HCT116 (cell line): Measurements from ENCODE around the gene RRAD. TPM values are rescaled to one million over a fixed set of nuclear protein-coding genes. Genes with fewer than 3 reads are reported as not detected.

Experiments used
- ATAC-seq: fragments of 200-7000 bp; cut with Tn5 transposase; 2 replicates; pipeline ENCODE4 v1.9.1; 2020; ENCODE audit warnings: mild to moderate bottlenecking, moderate library complexity
- BruUV-seq: library from RNA; stranded (reverse); fragments of 400-500 nt; replicated peaks from 2 replicates; lab custom pipeline; 2021; lab: Mats Ljungman, UMichigan
- CTCF ChIA-PET: fragments of 300-600 bp; sonication (Branson Sonifier 250); formaldehyde crosslinking; loops from one replicate; lab custom pipeline; 2021; ENCODE audit warnings: antibody characterized with exemption; lab: Charles Lee
- POLR2A ChIA-PET: fragments of 300-600, 350-600 bp; sonication (Branson Sonifier 250); formaldehyde crosslinking; loops from one replicate; lab custom pipeline; 2021; ENCODE audit warnings: antibody characterized with exemption; lab: Charles Lee
- RAD21 ChIA-PET, 2 experiments: fragments of 300-600 bp; sonication (Branson Sonifier 250); formaldehyde crosslinking; loops; one replicate each; lab custom pipeline; 2023; ENCODE audit warnings: low total read pairs in 2 of 2; ENCODE audit not compliant: uncharacterized antibody in 2 of 2, unreplicated experiment in 2 of 2, low non-redundant PET in 1 of 2; lab: Charles Lee
- DNase-seq: peaks from one replicate; pipeline ENCODE4 v3.0.0-alpha.2; 2010; ENCODE audit warnings: low read depth, low spot score
- H2AFZ ChIP-seq: fragments of 200-600 bp; shearing (Covaris generic), sonication (generic); 2 replicates; pipeline ENCODE4 v1.6.1; 2017; ENCODE audit warnings: low read depth, mixed run types, mixed read lengths, antibody characterized with exemption, low read length; ENCODE audit not compliant: poor library complexity, severe bottlenecking
- H3K27ac ChIP-seq: 2 replicates; pipeline ENCODE4 v1.5.1; 2012; ENCODE audit warnings: low read depth, low read length
- H3K27me3 ChIP-seq: fragments of 200-600 bp; sonication (generic); 2 replicates; pipeline ENCODE4 v1.6.1; 2016; ENCODE audit warnings: mixed run types, low read length, mixed read lengths; ENCODE audit not compliant: insufficient read depth
- H3K36me3 ChIP-seq, 2 experiments: fragments of 200-500 bp in 1 of 2; fragments of 200-600 bp in 1 of 2; sonication (Bioruptor generic) in 1 of 2; sonication (generic) in 1 of 2; 2 replicates each; pipeline versions ENCODE4 v1.5.1 to v1.6.1; 2014 to 2016; ENCODE audit warnings: low read length in 2 of 2, inconsistent platforms in 1 of 2, mixed read lengths in 1 of 2, mixed run types in 1 of 2; ENCODE audit not compliant: insufficient read depth in 2 of 2, control insufficient read depth in 1 of 2
- H3K4me1 ChIP-seq, 2 experiments: fragments of 200-600 bp in 1 of 2; sonication (generic) in 1 of 2; 2 replicates each; pipeline versions ENCODE4 v1.5.1 to v1.6.1; 2012 to 2017; ENCODE audit warnings: low read length in 2 of 2, inconsistent platforms in 1 of 2, mild to moderate bottlenecking in 1 of 2, mixed read lengths in 1 of 2, mixed run types in 1 of 2, moderate library complexity in 1 of 2; ENCODE audit not compliant: insufficient read depth in 2 of 2, control insufficient read depth in 1 of 2
- H3K4me2 ChIP-seq: fragments of 200-600 bp; sonication (generic); 2 replicates; pipeline ENCODE4 v1.6.1; 2017; ENCODE audit warnings: mixed run types, low read length, mixed read lengths
- H3K4me3 ChIP-seq, 2 experiments: fragments of 200-600 bp in 1 of 2; sonication (generic) in 1 of 2; replicated peaks in 1 of 2; 2 replicates each; pipeline ENCODE4 v1.5.1; 2011 to 2016; ENCODE audit warnings: low read length in 2 of 2, control low read depth in 1 of 2, low read depth in 1 of 2, mild to moderate bottlenecking in 1 of 2, mixed read lengths in 1 of 2, mixed run types in 1 of 2
- H3K79me2 ChIP-seq: fragments of 200-600 bp; sonication (generic); 2 replicates; pipeline ENCODE4 v1.6.1; 2017; ENCODE audit warnings: mild to moderate bottlenecking, mixed run types, low read length, moderate library complexity, mixed read lengths; ENCODE audit not compliant: insufficient read depth
- H3K9ac ChIP-seq: fragments of 200-600 bp; sonication (generic); 2 replicates; pipeline ENCODE4 v1.6.1; 2016; ENCODE audit warnings: low read length, mixed read lengths
- H3K9me2 ChIP-seq: fragments of 200-600 bp; sonication (generic), shearing (Covaris generic); 2 replicates; pipeline ENCODE4 v1.6.1; 2017; ENCODE audit warnings: mixed run types, mild to moderate bottlenecking, moderate library complexity; ENCODE audit not compliant: insufficient read depth
- H3K9me3 ChIP-seq, 2 experiments: fragments of 200-500 bp in 1 of 2; fragments of 200-600 bp in 1 of 2; sonication (Bioruptor generic) in 1 of 2; sonication (generic) in 1 of 2; 2 replicates each; pipeline ENCODE4 v1.6.1; 2014 to 2017; ENCODE audit warnings: low read length in 2 of 2, mixed read lengths in 2 of 2, inconsistent platforms in 1 of 2, low read depth in 1 of 2, mild to moderate bottlenecking in 1 of 2, mixed run types in 1 of 2, moderate library complexity in 1 of 2; ENCODE audit not compliant: control insufficient read depth in 1 of 2, insufficient read depth in 1 of 2
- H4K20me1 ChIP-seq: fragments of 200-600 bp; sonication (generic), shearing (Covaris generic); 2 replicates; pipeline ENCODE4 v1.6.1; 2017; ENCODE audit warnings: mixed run types, mild to moderate bottlenecking, moderate library complexity; ENCODE audit not compliant: insufficient read depth
- ATF3 ChIP-seq: IDR thresholded peaks from 2 replicates; pipeline ENCODE4 v1.6.1; 2012
- CBX3 ChIP-seq: IDR thresholded peaks from 2 replicates; pipeline ENCODE4 v1.6.1; 2012; ENCODE audit warnings: low read depth
- CEBPB ChIP-seq: IDR thresholded peaks from 2 replicates; pipeline ENCODE4 v1.6.1; 2012; ENCODE audit warnings: low read depth
- CTCF ChIP-seq, 3 experiments: fragments of 200-600 bp in 1 of 3; sonication (generic) in 1 of 3; IDR thresholded peaks in 2 of 3; conservative IDR thresholded peaks in 1 of 3; 2 replicates each; pipeline ENCODE4 v1.5.1; 2012 to 2017; ENCODE audit warnings: low read depth in 2 of 3, low read length in 2 of 3, antibody characterized with exemption in 1 of 3, borderline replicate concordance in 1 of 3, control low read depth in 1 of 3, mild to moderate bottlenecking in 1 of 3, mixed read lengths in 1 of 3, mixed run types in 1 of 3, moderate library complexity in 1 of 3; ENCODE audit not compliant: insufficient read depth in 1 of 3
- EZH2phosphoT487 ChIP-seq: fragments of 200-600 bp; IDR thresholded peaks from 2 replicates; pipeline ENCODE4 v1.6.1; 2018; ENCODE audit warnings: antibody characterized with exemption, borderline replicate concordance
- FOSL1 ChIP-seq: IDR thresholded peaks from 2 replicates; pipeline ENCODE4 v1.6.1; 2012; ENCODE audit warnings: low read depth
- JUND ChIP-seq: IDR thresholded peaks from 2 replicates; pipeline ENCODE4 v1.6.1; 2012
- MAX ChIP-seq: IDR thresholded peaks from 2 replicates; pipeline ENCODE4 v1.6.1; 2012
- POLR2AphosphoS5 ChIP-seq: IDR thresholded peaks from 2 replicates; pipeline ENCODE4 v1.6.1; 2011; ENCODE audit warnings: mild to moderate bottlenecking, low read depth, low read length, moderate library complexity
- RAD21 ChIP-seq: IDR thresholded peaks from 2 replicates; pipeline ENCODE4 v1.6.1; 2012; ENCODE audit warnings: low read depth, mild to moderate bottlenecking
- SP1 ChIP-seq: IDR thresholded peaks from 2 replicates; pipeline ENCODE4 v1.6.1; 2012; ENCODE audit warnings: low read depth
- YY1 ChIP-seq: IDR thresholded peaks from 2 replicates; pipeline ENCODE4 v1.6.1; 2011; ENCODE audit warnings: low read length, low read depth, moderate library complexity, mild to moderate bottlenecking; ENCODE audit not compliant: insufficient replicate concordance; ENCODE audit errors: extremely low read depth
- ZBTB33 ChIP-seq: IDR thresholded peaks from 2 replicates; pipeline ENCODE4 v1.6.1; 2011; ENCODE audit warnings: mild to moderate bottlenecking, low read length, moderate library complexity; ENCODE audit not compliant: insufficient replicate concordance; ENCODE audit errors: extremely low read depth
- intact Hi-C: fragments of 100-400 bp; cut with micrococcal nuclease; formaldehyde crosslinking; loops from 2 replicates; pipeline ENCODE4 v1.10.0; 2022
- total RNA-seq: library from RNA; stranded (reverse); gene quantifications from one replicate; pipeline ENCODE4 v1.2.1, GENCODE V29; 2021; ENCODE audit not compliant: unreplicated experiment

RRAD gene
- total RNA-seq, 1 experiment from 2014 or later, result 2.2 TPM

- CTCF ChIA-PET, result interaction anchor here (0.5 to 1.2 kb wide), 4 partner anchors 17 to 224 kb away, joined by 3 to 4 read pairs (median 3); partner anchors contain the start of gene CES3
- Histone ChIP-seq H3K4me2 (no peak overlapping the region), H3K9me3 (no peaks in the 10 kb centered on the region), H3K36me3 (peaks cover 22 to 24% of the 10 kb centered on the region in 2 experiments; a peak in 3 of 4 replicates), H2AFZ (no peak overlapping the region), H3K27ac (no peak overlapping the region), H3K9ac (no peak overlapping the region), H3K4me1 (peaks cover 0 to 6% of the 10 kb centered on the region in 2 experiments; a peak in 2 of 4 replicates), H3K9me2 (no peaks in the 10 kb centered on the region), H4K20me1 (no peaks in the 10 kb centered on the region), H3K27me3 (no peaks in the 10 kb centered on the region), H3K79me2 (peaks cover 4% of the 10 kb centered on the region; the same call in 1 of the 2 replicates), H3K4me3 (no peak overlapping the region)
- DNase-seq (no peak), ATAC-seq (no peak)
- intact Hi-C loops, result no loop called here
- POLR2A ChIA-PET, result no interaction called here
- no TSS peak for BruUV-seq
- TF ChIP-seq ZBTB33, result no peak
- no peak for TF ChIP-seq RAD21
- no peak for TF ChIP-seq MAX
- no peak for TF ChIP-seq POLR2AphosphoS5
- no peak for TF ChIP-seq EZH2phosphoT487
- TF ChIP-seq SP1, result no peak
- TF ChIP-seq CTCF (IDR thresholded peaks at IDR 0.05 in 2 of 3, conservative IDR thresholded peaks at IDR 0.05 in 1 of 3; ENCODE audit: borderline replicate concordance in 1 of 3, insufficient read depth in 1 of 3, low read depth in 2 of 3, low read length in 2 of 3), result no peak
- TF ChIP-seq CBX3, result no peak
- TF ChIP-seq YY1, result no peak
- TF ChIP-seq FOSL1, result no peak
- TF ChIP-seq CEBPB, result no peak
- TF ChIP-seq ATF3, result no peak
- no peak for TF ChIP-seq JUND
- RAD21 ChIA-PET, result no interaction called here
Measured at GRCh38 chr16:66944054-66944441, 18.7 kb upstream of the RRAD start.
